IPS-NIHi7 (cell line): Measurements from ENCODE around the gene EFHC1.

Experiments used
- DNase-seq: peaks from one replicate; pipeline ENCODE4 v3.0.0; 2012; ENCODE audit warnings: mixed read lengths; ENCODE audit errors: extremely low spot score

EFHC1 gene

GRCh38 chr6:52553719-52554118 lies 133.6 kb downstream of the EFHC1 start:
- no peak for DNase-seq

GRCh38 chr6:52554684-52555280 lies 134.6 kb downstream of the EFHC1 start:
- no peak for DNase-seq

- DNase-seq: no peak
Observed at GRCh38 chr6:52555518-52556233, 135.5 kb downstream of the EFHC1 start.

GRCh38 chr6:52557389-52558265 lies 137.5 kb downstream of the EFHC1 start:
- no peak for DNase-seq

- DNase-seq: no peak
Observed at GRCh38 chr6:52558266-52559000, 138.3 kb downstream of the EFHC1 start.

- no peak for DNase-seq
Observed at GRCh38 chr6:52560462-52560861, 140.3 kb downstream of the EFHC1 start.

- no peak for DNase-seq
Observed at GRCh38 chr6:52562911-52563310, 142.8 kb downstream of the EFHC1 start.

- no peak for DNase-seq
Observed at GRCh38 chr6:52564856-52565255, 144.7 kb downstream of the EFHC1 start.

- no peak for DNase-seq
Observed at GRCh38 chr6:52566201-52566600, 146.1 kb downstream of the EFHC1 start.

- DNase-seq: no peak
Observed at GRCh38 chr6:52566853-52567279, 146.7 kb downstream of the EFHC1 start.

GRCh38 chr6:52568320-52568719 lies 148.2 kb downstream of the EFHC1 start:
- no peak for DNase-seq

- no peak for DNase-seq
Observed at GRCh38 chr6:52570291-52570700, 150.2 kb downstream of the EFHC1 start.

GRCh38 chr6:52571099-52571755 lies 151.1 kb downstream of the EFHC1 start:
- DNase-seq: no peak

GRCh38 chr6:52572536-52572935 lies 152.4 kb downstream of the EFHC1 start:
- DNase-seq: no peak

GRCh38 chr6:52573295-52573694 lies 153.2 kb downstream of the EFHC1 start:
- no peak for DNase-seq
